MCF 10A (cell line): ENCODE results near the gene BACE1. TPM values are rescaled to one million over a fixed set of nuclear protein-coding genes. Genes with fewer than 3 reads are reported as not detected.

Experiments used
- BruUV-seq: library from RNA; stranded (reverse); fragments of 400-500 nt; replicated peaks from 2 replicates; lab custom pipeline; 2021; lab: Mats Ljungman, UMichigan
- CTCF ChIA-PET: fragments of 300-600 bp; sonication (Branson Sonifier 250); formaldehyde crosslinking; extraction: SDS; loops from one replicate; lab custom pipeline; 2021; ENCODE audit warnings: antibody characterized with exemption, inconsistent platforms; lab: Yijun Ruan, JAX
- POLR2A ChIA-PET: fragments of 300-600, 350-650 bp; sonication (Branson Sonifier 250); formaldehyde crosslinking; extraction: SDS; loops from one replicate; lab custom pipeline; 2020; ENCODE audit warnings: antibody characterized with exemption, inconsistent platforms; lab: Yijun Ruan, JAX
- DNase-seq: peaks from one replicate; pipeline ENCODE4 v3.0.0-alpha.2; 2018; ENCODE audit not compliant: unreplicated experiment
- H3K27ac Mint-ChIP-seq: one replicate; pipeline ENCODE4 v1.8.0; 2022; ENCODE audit warnings: mild to moderate bottlenecking, low read depth, mixed read lengths; ENCODE audit not compliant: unreplicated experiment
- H3K27me3 Mint-ChIP-seq: one replicate; pipeline ENCODE4 v1.8.0; 2022; ENCODE audit warnings: mixed read lengths; ENCODE audit not compliant: insufficient read depth, unreplicated experiment
- H3K36me3 Mint-ChIP-seq: one replicate; pipeline ENCODE4 v1.8.0; 2022; ENCODE audit warnings: mild to moderate bottlenecking, moderate library complexity, mixed read lengths; ENCODE audit not compliant: insufficient read depth, unreplicated experiment
- H3K4me1 Mint-ChIP-seq: one replicate; pipeline ENCODE4 v1.8.0; 2022; ENCODE audit warnings: mixed read lengths; ENCODE audit not compliant: insufficient read depth, unreplicated experiment
- H3K4me3 Mint-ChIP-seq: one replicate; pipeline ENCODE4 v1.8.0; 2022; ENCODE audit warnings: mild to moderate bottlenecking, moderate library complexity, mixed read lengths; ENCODE audit not compliant: unreplicated experiment
- H3K9me3 Mint-ChIP-seq: one replicate; pipeline ENCODE4 v1.8.0; 2022; ENCODE audit warnings: mixed read lengths; ENCODE audit not compliant: unreplicated experiment
- CTCF ChIP-seq: fragments of 200-600 bp; IDR thresholded peaks from one replicate; pipeline ENCODE4 v1.8.0; 2022; ENCODE audit warnings: antibody characterized with exemption, mild to moderate bottlenecking; ENCODE audit not compliant: unreplicated experiment
- intact Hi-C: fragments of 100-400 bp; cut with micrococcal nuclease; formaldehyde crosslinking; loops from 2 replicates; pipeline ENCODE4 v1.14.1; 2022
- total RNA-seq: library from RNA; stranded (reverse); gene quantifications from 2 replicates; pipeline ENCODE4 v1.2.3, GENCODE V29; 2022

The BACE1 gene
- total RNA-seq, 1 experiment from 2014 or later: 15.8 TPM

GRCh38 chr11:117315285-117316196 is 515 bp downstream of the BACE1 start:
- BruUV-seq: no TSS peak
- intact Hi-C loops: loop anchor here (2.0 kb wide), 1 partner anchor 83 kb away; the partner anchor contains the start of genes PCSK7 and RNF214
- ChIA-PET POLR2A (interaction anchor here (0.7 to 3.1 kb wide), 6 partner anchors 8 to 84 kb away, joined by 3 to 25 read pairs (median 3); partner anchors contain the start of gene CEP164), CTCF (interaction anchor here (0.6 to 2.3 kb wide), 3 partner anchors 84 to 101 kb away, joined by 3 to 8 read pairs (median 3); partner anchors contain the start of gene PCSK7)
- Mint-ChIP-seq H3K36me3 (peaks cover 6% of the 10 kb centered on the region), H3K27ac (peak overlapping the region; percentile 23), H3K4me3 (peak overlapping the region; percentile 83), H3K4me1 (peaks cover 13% of the 10 kb centered on the region), H3K27me3 (no peaks in the 10 kb centered on the region), H3K9me3 (no peaks in the 10 kb centered on the region)
- DNase-seq: no peak
- no peak for TF ChIP-seq CTCF

GRCh38 chr11:117314840-117315239 is 1.2 kb downstream of the BACE1 start:
- ChIA-PET POLR2A (interaction anchor here (3.1 kb wide), 1 partner anchor 13 kb away, joined by 25 read pairs; the partner anchor contains the start of gene CEP164), CTCF (interaction anchor here (0.6 to 2.3 kb wide), 2 partner anchors 53 to 83 kb away, joined by 3 to 8 read pairs; partner anchors contain the start of gene PCSK7)
- H3K27ac Mint-ChIP-seq: peak overlapping the region; percentile 27

GRCh38 chr11:117313828-117314768 is 2.0 kb downstream of the BACE1 start:
- no peak for DNase-seq
- ChIA-PET CTCF (interaction anchor here (0.6 to 0.7 kb wide), 2 partner anchors 53 to 77 kb away, joined by 3 to 4 read pairs; no protein-coding TSS in a partner anchor), POLR2A (interaction anchor here (0.6 to 3.1 kb wide), 3 partner anchors 14 to 137 kb away, joined by 3 to 25 read pairs (median 3); partner anchors contain the start of gene CEP164)
- intact Hi-C loops: no loop called here
- peak overlapping the region; percentile 83 for H3K4me3 Mint-ChIP-seq
- H3K27ac Mint-ChIP-seq: peak overlapping the region; percentile 27
- H3K36me3 Mint-ChIP-seq: peaks cover 6% of the 10 kb centered on the region
- BruUV-seq: no TSS peak
- peaks cover 8% of the 10 kb centered on the region for H3K4me1 Mint-ChIP-seq
- no peaks in the 10 kb centered on the region for H3K27me3 Mint-ChIP-seq
- TF ChIP-seq CTCF: no peak
- no peaks in the 10 kb centered on the region for H3K9me3 Mint-ChIP-seq

More at GRCh38 chr11:117314840-117315239, 1.2 kb downstream of the BACE1 start:
- Mint-ChIP-seq H3K27me3 (no peaks in the 10 kb centered on the region), H3K36me3 (peaks cover 6% of the 10 kb centered on the region), H3K4me1 (peaks cover 13% of the 10 kb centered on the region), H3K9me3 (no peaks in the 10 kb centered on the region), H3K4me3 (peak overlapping the region; percentile 83)
- no TSS peak for BruUV-seq
- TF ChIP-seq CTCF: no peak
- intact Hi-C loops: no loop called here
- no peak for DNase-seq
